LNCAP (cell line): Measurements from ENCODE around the gene RASGRP1.

Experiments
- TF ChIP-seq, protein P1 (sequence below): fragments of 450-650 bp; IDR thresholded peaks from 2 replicates; pipeline ENCODE4 v1.5.1; 2017; ENCODE audit warnings: mild to moderate bottlenecking

RASGRP1 gene

DNA sequence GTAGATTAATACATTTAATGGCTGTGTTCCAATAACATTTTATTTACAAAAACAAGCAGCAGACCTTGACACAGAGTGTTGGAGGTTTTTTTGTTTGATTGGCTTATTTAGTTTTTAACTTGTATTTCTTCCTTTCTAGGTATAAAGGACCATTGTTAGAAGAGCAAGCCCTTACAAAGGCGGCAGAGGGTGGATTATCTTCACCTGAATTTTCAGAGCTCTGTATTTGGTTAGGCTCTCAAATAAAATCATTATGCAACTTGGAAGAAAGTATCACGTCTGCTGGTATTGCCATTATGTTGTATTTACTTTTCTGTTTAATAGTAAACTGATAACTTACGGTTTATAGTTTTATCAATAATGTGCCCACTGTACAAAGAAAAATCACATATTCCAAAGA lies 100.7 kb downstream of the RASGRP1 start:
- TF ChIP-seq, protein P1, sequence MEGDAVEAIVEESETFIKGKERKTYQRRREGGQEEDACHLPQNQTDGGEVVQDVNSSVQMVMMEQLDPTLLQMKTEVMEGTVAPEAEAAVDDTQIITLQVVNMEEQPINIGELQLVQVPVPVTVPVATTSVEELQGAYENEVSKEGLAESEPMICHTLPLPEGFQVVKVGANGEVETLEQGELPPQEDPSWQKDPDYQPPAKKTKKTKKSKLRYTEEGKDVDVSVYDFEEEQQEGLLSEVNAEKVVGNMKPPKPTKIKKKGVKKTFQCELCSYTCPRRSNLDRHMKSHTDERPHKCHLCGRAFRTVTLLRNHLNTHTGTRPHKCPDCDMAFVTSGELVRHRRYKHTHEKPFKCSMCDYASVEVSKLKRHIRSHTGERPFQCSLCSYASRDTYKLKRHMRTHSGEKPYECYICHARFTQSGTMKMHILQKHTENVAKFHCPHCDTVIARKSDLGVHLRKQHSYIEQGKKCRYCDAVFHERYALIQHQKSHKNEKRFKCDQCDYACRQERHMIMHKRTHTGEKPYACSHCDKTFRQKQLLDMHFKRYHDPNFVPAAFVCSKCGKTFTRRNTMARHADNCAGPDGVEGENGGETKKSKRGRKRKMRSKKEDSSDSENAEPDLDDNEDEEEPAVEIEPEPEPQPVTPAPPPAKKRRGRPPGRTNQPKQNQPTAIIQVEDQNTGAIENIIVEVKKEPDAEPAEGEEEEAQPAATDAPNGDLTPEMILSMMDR: no peak

DNA sequence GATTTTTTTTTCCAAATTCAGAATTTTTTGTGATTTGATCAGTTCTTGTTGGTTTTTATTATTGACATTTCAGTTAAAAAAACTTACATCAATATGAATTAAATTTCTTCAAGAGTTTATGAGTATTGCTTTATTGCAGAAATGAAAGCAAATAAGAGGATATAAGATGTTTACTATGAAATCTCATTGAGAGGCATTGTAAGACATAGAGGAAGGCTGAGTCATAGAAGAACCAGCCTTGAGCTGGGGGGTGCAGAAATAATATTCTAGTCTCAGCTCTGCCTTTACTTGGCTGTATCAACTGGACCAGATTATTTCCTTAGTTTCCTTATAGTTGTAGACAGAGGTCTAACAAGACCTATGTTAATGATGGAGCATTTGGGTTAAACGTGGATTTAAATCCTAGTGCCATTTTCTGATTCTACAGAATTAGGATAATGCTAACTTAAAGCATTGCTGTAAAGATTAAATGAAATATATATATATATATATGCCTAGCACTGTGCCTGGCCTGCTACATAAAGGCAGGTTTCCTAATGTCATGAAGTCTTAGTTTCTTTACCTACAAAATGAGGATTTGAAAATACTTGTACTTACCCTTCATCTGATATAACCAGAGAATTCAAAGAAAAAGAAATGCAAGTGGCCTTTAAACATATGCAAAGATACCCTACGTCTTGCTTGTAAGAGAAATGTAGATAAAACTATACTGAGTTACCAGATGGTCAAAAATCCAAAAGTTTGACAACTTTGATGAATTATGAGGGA lies 103.4 kb downstream of the RASGRP1 start:
- TF ChIP-seq, protein P1: no peak

DNA sequence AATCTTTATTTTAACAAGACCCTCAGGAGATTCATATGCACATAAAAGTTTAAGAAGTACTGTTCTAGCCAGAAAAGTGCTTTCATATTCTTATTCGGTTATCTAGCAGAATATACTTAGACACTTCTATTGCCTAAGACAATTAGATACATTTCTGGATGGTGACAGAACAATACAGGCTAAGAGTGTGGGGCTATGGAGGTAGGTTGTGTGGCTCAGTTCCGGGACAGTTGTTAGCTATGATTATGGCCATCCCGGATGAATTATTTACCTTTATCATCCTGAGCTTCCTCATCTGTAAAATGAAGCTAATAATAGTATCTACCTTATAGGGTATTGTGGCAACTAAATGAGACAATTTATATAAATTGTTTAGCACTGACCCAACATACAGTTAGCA lies 104.1 kb downstream of the RASGRP1 start:
- TF ChIP-seq, protein P1: no peak

DNA sequence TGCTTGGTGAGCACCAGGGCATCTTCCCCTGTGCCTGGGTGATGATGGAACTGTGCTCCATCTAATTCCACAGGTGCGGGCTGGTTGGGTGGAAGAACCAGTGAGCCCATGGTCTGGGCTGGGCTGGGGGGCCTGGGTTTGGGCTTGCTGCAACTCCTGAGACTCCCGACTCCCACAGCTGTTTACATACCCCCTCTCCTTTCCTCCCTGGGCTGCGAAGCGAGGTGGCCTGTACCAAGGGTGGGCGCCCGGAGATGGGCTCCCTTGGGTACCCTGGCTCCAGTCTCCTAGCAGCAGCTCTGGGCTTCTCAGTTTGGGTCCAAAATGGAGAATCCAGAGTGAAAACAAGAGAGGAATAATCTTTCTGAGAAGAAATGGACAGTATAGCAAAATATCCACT lies 105.1 kb downstream of the RASGRP1 start:
- TF ChIP-seq, protein P1: no peak

DNA sequence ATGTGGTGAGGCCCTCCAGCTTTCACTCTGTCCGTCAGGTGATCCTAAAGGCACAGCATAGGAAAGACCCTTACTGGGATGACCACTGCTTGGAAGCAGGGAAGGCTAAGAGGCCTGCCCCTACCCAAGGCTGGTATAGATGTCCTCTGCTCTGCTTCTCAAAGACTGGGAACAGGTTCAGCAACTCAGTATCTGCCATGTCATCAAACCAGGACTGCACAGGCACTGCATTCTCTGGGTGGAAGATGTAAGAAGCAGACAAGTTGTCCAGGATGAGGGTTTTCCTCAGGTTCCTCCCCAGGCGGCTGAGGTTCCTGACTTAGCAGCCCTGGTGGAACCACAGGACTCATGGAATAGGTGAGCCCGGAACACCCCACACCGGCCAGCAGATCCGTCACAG lies 106.0 kb downstream of the RASGRP1 start:
- TF ChIP-seq, protein P1: no peak

DNA sequence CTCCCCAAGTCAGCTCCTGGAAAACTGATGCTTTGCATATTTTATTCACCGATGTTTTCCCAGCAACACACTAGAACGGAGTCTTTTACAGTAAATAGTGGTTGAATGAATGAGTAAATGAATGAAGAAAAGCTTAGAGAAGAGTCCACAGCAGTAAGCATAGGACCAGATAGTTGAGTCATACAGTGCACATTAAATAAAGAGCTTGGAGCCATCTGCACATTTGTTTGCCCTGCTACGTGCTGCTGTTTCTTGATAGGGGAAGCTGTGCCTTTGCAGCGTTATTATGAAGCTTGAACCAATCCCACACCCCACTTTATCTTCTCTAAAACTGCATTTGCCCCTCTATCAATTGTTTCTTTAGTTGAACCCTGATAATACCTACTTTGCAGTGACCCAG lies 109.5 kb downstream of the RASGRP1 start:
- TF ChIP-seq, protein P1: no peak

DNA sequence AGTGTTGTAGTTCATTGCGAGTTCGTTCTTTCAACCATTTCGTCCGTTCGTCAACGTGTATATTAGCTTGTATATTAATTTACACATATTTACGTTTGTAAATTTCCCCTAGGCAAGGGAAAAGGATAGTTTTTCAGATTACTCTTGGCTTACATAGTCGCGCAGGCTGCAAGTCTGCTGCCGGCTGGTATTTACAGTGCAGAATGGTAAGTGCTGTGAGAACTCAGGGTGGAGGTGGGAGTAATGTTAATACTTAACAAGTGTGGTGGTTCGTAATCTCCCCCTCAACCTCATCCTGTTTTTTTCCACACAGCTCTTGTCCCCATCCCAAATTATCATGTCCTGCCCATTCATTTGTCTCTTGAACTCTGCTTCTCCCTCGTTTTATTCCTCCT lies 109.9 kb downstream of the RASGRP1 start:
- TF ChIP-seq, protein P1: no peak
